ENCODE results near the gene CDKN2A. TPM values are rescaled to one million over a fixed set of nuclear protein-coding genes. Genes with fewer than 3 reads are reported as not detected.

The CDKN2A gene
- polyA plus RNA-seq, 1 donor from 2014 or later, result not detected

DNA sequence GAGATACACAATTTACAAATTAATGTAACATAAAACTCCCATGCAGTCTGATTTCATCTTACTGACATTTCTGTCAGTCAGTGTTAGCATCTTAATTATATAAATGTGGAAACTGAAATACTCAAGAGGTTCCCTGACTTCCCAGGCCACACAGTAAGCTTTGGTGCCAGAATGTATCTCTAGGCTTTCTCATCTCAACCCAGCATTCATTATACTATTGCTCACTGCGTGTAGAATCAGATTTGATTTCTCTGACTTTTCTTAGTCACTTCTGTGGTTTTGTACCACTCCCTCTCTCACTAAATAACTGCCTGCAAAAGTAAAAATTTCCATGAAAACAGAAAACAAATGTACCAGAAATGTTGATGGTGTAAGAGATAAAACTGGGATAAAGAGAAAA is 46.6 kb upstream of the CDKN2A start:
- no peak overlapping the region for H2AFZ ChIP-seq (ENCODE audit: low read depth, low read length)
- no peak overlapping the region for H3K4me2 ChIP-seq (ENCODE audit: low read length)
- H3F3A ChIP-seq (ENCODE audit: insufficient read depth, low read length, poor library complexity, severe bottlenecking), result no peaks in the 10 kb centered on the region
- TF ChIP-seq, protein P1, sequence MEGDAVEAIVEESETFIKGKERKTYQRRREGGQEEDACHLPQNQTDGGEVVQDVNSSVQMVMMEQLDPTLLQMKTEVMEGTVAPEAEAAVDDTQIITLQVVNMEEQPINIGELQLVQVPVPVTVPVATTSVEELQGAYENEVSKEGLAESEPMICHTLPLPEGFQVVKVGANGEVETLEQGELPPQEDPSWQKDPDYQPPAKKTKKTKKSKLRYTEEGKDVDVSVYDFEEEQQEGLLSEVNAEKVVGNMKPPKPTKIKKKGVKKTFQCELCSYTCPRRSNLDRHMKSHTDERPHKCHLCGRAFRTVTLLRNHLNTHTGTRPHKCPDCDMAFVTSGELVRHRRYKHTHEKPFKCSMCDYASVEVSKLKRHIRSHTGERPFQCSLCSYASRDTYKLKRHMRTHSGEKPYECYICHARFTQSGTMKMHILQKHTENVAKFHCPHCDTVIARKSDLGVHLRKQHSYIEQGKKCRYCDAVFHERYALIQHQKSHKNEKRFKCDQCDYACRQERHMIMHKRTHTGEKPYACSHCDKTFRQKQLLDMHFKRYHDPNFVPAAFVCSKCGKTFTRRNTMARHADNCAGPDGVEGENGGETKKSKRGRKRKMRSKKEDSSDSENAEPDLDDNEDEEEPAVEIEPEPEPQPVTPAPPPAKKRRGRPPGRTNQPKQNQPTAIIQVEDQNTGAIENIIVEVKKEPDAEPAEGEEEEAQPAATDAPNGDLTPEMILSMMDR (IDR thresholded peaks at IDR 0.05; ENCODE audit: poor library complexity, severe bottlenecking), result no peak
- TF ChIP-seq EP300 (conservative IDR thresholded peaks at IDR 0.05; ENCODE audit: poor library complexity, severe bottlenecking) (no peak), RAD21 (conservative IDR thresholded peaks at IDR 0.05) (no peak), SMC3 (conservative IDR thresholded peaks at IDR 0.05; ENCODE audit: poor library complexity) (no peak), EZH2 (IDR thresholded peaks at IDR 0.05; ENCODE audit: borderline replicate concordance, insufficient read depth, low read length, poor library complexity, severe bottlenecking) (no peak), POLR2AphosphoS5 (IDR thresholded peaks at IDR 0.05) (no peak), TAF1 (IDR thresholded peaks at IDR 0.05; ENCODE audit: low read depth) (no peak)
- no peak overlapping the region for H3K4me3 ChIP-seq (ENCODE audit: low read length)
- H3K9me2 ChIP-seq (ENCODE audit: insufficient read depth, low read length), result no peaks in the 10 kb centered on the region
- H3K36me3 ChIP-seq (ENCODE audit: insufficient read depth, low read length), result no peaks in the 10 kb centered on the region
- H3K9ac ChIP-seq (ENCODE audit: low read length), result no peak overlapping the region
- H4K20me1 ChIP-seq (ENCODE audit: insufficient read depth), result no peaks in the 10 kb centered on the region
- no peak overlapping the region for H3K27ac ChIP-seq (ENCODE audit: low read length)
- H3K79me2 ChIP-seq (replicated peaks; ENCODE audit: insufficient read depth, low read length), result no peaks in the 10 kb centered on the region
- H3K9me3 ChIP-seq (ENCODE audit: low read length), result no peaks in the 10 kb centered on the region
- H3K27me3 ChIP-seq (ENCODE audit: insufficient read depth, low read depth, low read length), result no peaks in the 10 kb centered on the region

- no peaks in the 10 kb centered on the region for H3K36me3 ChIP-seq (ENCODE audit: insufficient read depth, low read length)
- H3K27ac ChIP-seq (ENCODE audit: low read length), result no peak overlapping the region
- no peak overlapping the region for H3K9ac ChIP-seq (ENCODE audit: low read length)
- H3K4me2 ChIP-seq (ENCODE audit: low read length), result no peak overlapping the region
- no peaks in the 10 kb centered on the region for H3K9me2 ChIP-seq (ENCODE audit: insufficient read depth, low read length)
- H3K27me3 ChIP-seq (ENCODE audit: insufficient read depth, low read depth, low read length), result no peaks in the 10 kb centered on the region
- TF ChIP-seq REST (IDR thresholded peaks at IDR 0.05; ENCODE audit: borderline replicate concordance), result no peak
- TF ChIP-seq POLR2AphosphoS5 (IDR thresholded peaks at IDR 0.05), result no peak
- no peaks in the 10 kb centered on the region for H4K20me1 ChIP-seq (ENCODE audit: insufficient read depth)
- no peak overlapping the region for H2AFZ ChIP-seq (ENCODE audit: low read depth, low read length)
- H3K4me3 ChIP-seq (ENCODE audit: low read length), result no peak overlapping the region
- no peaks in the 10 kb centered on the region for H3K79me2 ChIP-seq (replicated peaks; ENCODE audit: insufficient read depth, low read length)
- H3F3A ChIP-seq (ENCODE audit: insufficient read depth, low read length, poor library complexity, severe bottlenecking), result no peaks in the 10 kb centered on the region
- H3K9me3 ChIP-seq (ENCODE audit: low read length), result no peaks in the 10 kb centered on the region
Observed at GRCh38 chr9:22039258-22039657, 45.1 kb upstream of the CDKN2A start.

DNA sequence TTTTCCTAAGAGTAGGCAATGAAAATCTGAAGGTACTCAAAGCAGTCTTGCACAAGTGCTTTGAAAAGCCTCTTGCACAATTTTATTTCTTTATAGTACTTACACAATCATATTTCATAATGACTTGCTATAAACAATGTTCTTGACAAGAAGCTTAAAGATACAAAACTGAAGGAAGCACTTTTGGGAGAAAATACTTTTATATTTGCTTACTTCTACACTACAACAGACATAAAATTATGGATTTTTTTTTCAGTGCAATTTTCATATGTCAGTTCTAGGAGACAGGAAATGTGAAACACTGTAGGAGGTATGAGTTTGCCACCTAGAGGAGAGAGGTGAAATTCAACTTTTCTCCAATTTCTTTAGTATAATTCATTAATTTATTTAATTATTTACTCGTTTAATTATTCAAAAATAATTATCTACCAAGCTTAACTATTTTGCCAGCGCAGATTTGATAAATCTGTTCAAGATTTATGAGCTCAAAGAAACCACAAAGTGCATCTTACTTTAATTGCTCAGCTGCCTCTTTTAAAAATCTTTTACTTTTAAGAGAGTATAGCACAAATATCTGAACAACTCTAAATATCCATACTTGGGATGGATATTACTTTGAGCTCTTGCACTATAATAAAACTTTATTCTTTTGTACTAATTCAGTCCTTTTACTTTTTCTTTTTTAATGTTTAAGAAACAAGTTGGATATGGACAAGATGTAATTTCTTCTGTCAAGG is 43.9 kb upstream of the CDKN2A start:
- no peaks in the 10 kb centered on the region for H3K79me2 ChIP-seq (replicated peaks; ENCODE audit: insufficient read depth, low read length)
- TF ChIP-seq, protein P1 (IDR thresholded peaks at IDR 0.05; ENCODE audit: poor library complexity, severe bottlenecking), result peak; percentile 42
- TF ChIP-seq TAF1 (IDR thresholded peaks at IDR 0.05; ENCODE audit: low read depth), result no peak
- no peaks in the 10 kb centered on the region for H3K9me3 ChIP-seq (ENCODE audit: low read length)
- H3F3A ChIP-seq (ENCODE audit: insufficient read depth, low read length, poor library complexity, severe bottlenecking), result no peaks in the 10 kb centered on the region
- H3K4me2 ChIP-seq (ENCODE audit: low read length), result no peak overlapping the region
- H3K9me2 ChIP-seq (ENCODE audit: insufficient read depth, low read length), result no peaks in the 10 kb centered on the region
- no peak overlapping the region for H3K4me3 ChIP-seq (ENCODE audit: low read length)
- H3K27me3 ChIP-seq (ENCODE audit: insufficient read depth, low read depth, low read length), result no peaks in the 10 kb centered on the region
- H3K27ac ChIP-seq (ENCODE audit: low read length), result no peak overlapping the region
- no peaks in the 10 kb centered on the region for H3K36me3 ChIP-seq (ENCODE audit: insufficient read depth, low read length)
- no peak overlapping the region for H3K9ac ChIP-seq (ENCODE audit: low read length)
- H4K20me1 ChIP-seq (ENCODE audit: insufficient read depth), result no peaks in the 10 kb centered on the region
- no peak overlapping the region for H2AFZ ChIP-seq (ENCODE audit: low read depth, low read length)

All from neural cell (in vitro differentiated cells).